HCT116 (cell line): ENCODE results near the gene KAT6B. TPM values are rescaled to one million over a fixed set of nuclear protein-coding genes. Genes with fewer than 3 reads are reported as not detected.

ENCODE experiments used
- ATAC-seq: fragments of 200-7000 bp; cut with Tn5 transposase; 2 replicates; pipeline ENCODE4 v1.9.1; 2020; ENCODE audit warnings: mild to moderate bottlenecking, moderate library complexity
- BruUV-seq: library from RNA; stranded (reverse); fragments of 400-500 nt; replicated peaks from 2 replicates; lab custom pipeline; 2021; lab: Mats Ljungman, UMichigan
- CTCF ChIA-PET: fragments of 300-600 bp; sonication (Branson Sonifier 250); formaldehyde crosslinking; loops from one replicate; lab custom pipeline; 2021; ENCODE audit warnings: antibody characterized with exemption; lab: Charles Lee
- POLR2A ChIA-PET: fragments of 300-600, 350-600 bp; sonication (Branson Sonifier 250); formaldehyde crosslinking; loops from one replicate; lab custom pipeline; 2021; ENCODE audit warnings: antibody characterized with exemption; lab: Charles Lee
- RAD21 ChIA-PET, 2 experiments: fragments of 300-600 bp; sonication (Branson Sonifier 250); formaldehyde crosslinking; loops; one replicate each; lab custom pipeline; 2023; ENCODE audit warnings: low total read pairs in 2 of 2; ENCODE audit not compliant: uncharacterized antibody in 2 of 2, unreplicated experiment in 2 of 2, low non-redundant PET in 1 of 2; lab: Charles Lee
- DNase-seq: peaks from one replicate; pipeline ENCODE4 v3.0.0-alpha.2; 2010; ENCODE audit warnings: low read depth, low spot score
- H2AFZ ChIP-seq: fragments of 200-600 bp; shearing (Covaris generic), sonication (generic); 2 replicates; pipeline ENCODE4 v1.6.1; 2017; ENCODE audit warnings: low read depth, mixed run types, mixed read lengths, antibody characterized with exemption, low read length; ENCODE audit not compliant: poor library complexity, severe bottlenecking
- H3K27ac ChIP-seq: 2 replicates; pipeline ENCODE4 v1.5.1; 2012; ENCODE audit warnings: low read depth, low read length
- H3K27me3 ChIP-seq: fragments of 200-600 bp; sonication (generic); 2 replicates; pipeline ENCODE4 v1.6.1; 2016; ENCODE audit warnings: mixed run types, low read length, mixed read lengths; ENCODE audit not compliant: insufficient read depth
- H3K36me3 ChIP-seq, 2 experiments: fragments of 200-500 bp in 1 of 2; fragments of 200-600 bp in 1 of 2; sonication (Bioruptor generic) in 1 of 2; sonication (generic) in 1 of 2; 2 replicates each; pipeline versions ENCODE4 v1.5.1 to v1.6.1; 2014 to 2016; ENCODE audit warnings: low read length in 2 of 2, inconsistent platforms in 1 of 2, mixed read lengths in 1 of 2, mixed run types in 1 of 2; ENCODE audit not compliant: insufficient read depth in 2 of 2, control insufficient read depth in 1 of 2
- H3K4me1 ChIP-seq, 2 experiments: fragments of 200-600 bp in 1 of 2; sonication (generic) in 1 of 2; 2 replicates each; pipeline versions ENCODE4 v1.5.1 to v1.6.1; 2012 to 2017; ENCODE audit warnings: low read length in 2 of 2, inconsistent platforms in 1 of 2, mild to moderate bottlenecking in 1 of 2, mixed read lengths in 1 of 2, mixed run types in 1 of 2, moderate library complexity in 1 of 2; ENCODE audit not compliant: insufficient read depth in 2 of 2, control insufficient read depth in 1 of 2
- H3K4me2 ChIP-seq: fragments of 200-600 bp; sonication (generic); 2 replicates; pipeline ENCODE4 v1.6.1; 2017; ENCODE audit warnings: mixed run types, low read length, mixed read lengths
- H3K4me3 ChIP-seq, 2 experiments: fragments of 200-600 bp in 1 of 2; sonication (generic) in 1 of 2; replicated peaks in 1 of 2; 2 replicates each; pipeline ENCODE4 v1.5.1; 2011 to 2016; ENCODE audit warnings: low read length in 2 of 2, control low read depth in 1 of 2, low read depth in 1 of 2, mild to moderate bottlenecking in 1 of 2, mixed read lengths in 1 of 2, mixed run types in 1 of 2
- H3K79me2 ChIP-seq: fragments of 200-600 bp; sonication (generic); 2 replicates; pipeline ENCODE4 v1.6.1; 2017; ENCODE audit warnings: mild to moderate bottlenecking, mixed run types, low read length, moderate library complexity, mixed read lengths; ENCODE audit not compliant: insufficient read depth
- H3K9ac ChIP-seq: fragments of 200-600 bp; sonication (generic); 2 replicates; pipeline ENCODE4 v1.6.1; 2016; ENCODE audit warnings: low read length, mixed read lengths
- H3K9me2 ChIP-seq: fragments of 200-600 bp; sonication (generic), shearing (Covaris generic); 2 replicates; pipeline ENCODE4 v1.6.1; 2017; ENCODE audit warnings: mixed run types, mild to moderate bottlenecking, moderate library complexity; ENCODE audit not compliant: insufficient read depth
- H3K9me3 ChIP-seq, 2 experiments: fragments of 200-500 bp in 1 of 2; fragments of 200-600 bp in 1 of 2; sonication (Bioruptor generic) in 1 of 2; sonication (generic) in 1 of 2; 2 replicates each; pipeline ENCODE4 v1.6.1; 2014 to 2017; ENCODE audit warnings: low read length in 2 of 2, mixed read lengths in 2 of 2, inconsistent platforms in 1 of 2, low read depth in 1 of 2, mild to moderate bottlenecking in 1 of 2, mixed run types in 1 of 2, moderate library complexity in 1 of 2; ENCODE audit not compliant: control insufficient read depth in 1 of 2, insufficient read depth in 1 of 2
- H4K20me1 ChIP-seq: fragments of 200-600 bp; sonication (generic), shearing (Covaris generic); 2 replicates; pipeline ENCODE4 v1.6.1; 2017; ENCODE audit warnings: mixed run types, mild to moderate bottlenecking, moderate library complexity; ENCODE audit not compliant: insufficient read depth
- CEBPB ChIP-seq: IDR thresholded peaks from 2 replicates; pipeline ENCODE4 v1.6.1; 2012; ENCODE audit warnings: low read depth
- EGR1 ChIP-seq: IDR thresholded peaks from 2 replicates; pipeline ENCODE4 v1.6.1; 2012; ENCODE audit warnings: low read depth
- EZH2 ChIP-seq: fragments of 200-600 bp; sonication (generic); IDR thresholded peaks from 2 replicates; pipeline ENCODE4 v1.6.1; 2017; ENCODE audit warnings: antibody characterized with exemption, mixed run types
- FOSL1 ChIP-seq: IDR thresholded peaks from 2 replicates; pipeline ENCODE4 v1.6.1; 2012; ENCODE audit warnings: low read depth
- JUND ChIP-seq: IDR thresholded peaks from 2 replicates; pipeline ENCODE4 v1.6.1; 2012
- POLR2AphosphoS5 ChIP-seq: IDR thresholded peaks from 2 replicates; pipeline ENCODE4 v1.6.1; 2011; ENCODE audit warnings: mild to moderate bottlenecking, low read depth, low read length, moderate library complexity
- RAD21 ChIP-seq: IDR thresholded peaks from 2 replicates; pipeline ENCODE4 v1.6.1; 2012; ENCODE audit warnings: low read depth, mild to moderate bottlenecking
- SP1 ChIP-seq: IDR thresholded peaks from 2 replicates; pipeline ENCODE4 v1.6.1; 2012; ENCODE audit warnings: low read depth
- intact Hi-C: fragments of 100-400 bp; cut with micrococcal nuclease; formaldehyde crosslinking; loops from 2 replicates; pipeline ENCODE4 v1.10.0; 2022
- total RNA-seq: library from RNA; stranded (reverse); gene quantifications from one replicate; pipeline ENCODE4 v1.2.1, GENCODE V29; 2021; ENCODE audit not compliant: unreplicated experiment

The KAT6B gene
- total RNA-seq, 1 experiment from 2014 or later: 17.8 TPM

- intact Hi-C loops: no loop called here
- no peaks in the 10 kb centered on the region for H3K27me3 ChIP-seq
- ChIA-PET POLR2A (no interaction called here), RAD21 (no interaction called here), CTCF (no interaction called here)
- H3K9me2 ChIP-seq: no peaks in the 10 kb centered on the region
- no peak overlapping the region for H2AFZ ChIP-seq
- no peak overlapping the region for H3K9ac ChIP-seq
- no peak for TF ChIP-seq EZH2
- TF ChIP-seq POLR2AphosphoS5: no peak
- no peak for TF ChIP-seq CEBPB
- no peak for TF ChIP-seq EGR1
- TF ChIP-seq SP1: no peak
- H3K36me3 ChIP-seq: no peaks in the 10 kb centered on the region
- H3K79me2 ChIP-seq: peaks cover 2% of the 10 kb centered on the region; the same call in 1 of the 2 replicates
- no peak overlapping the region for H3K4me3 ChIP-seq
- H3K4me2 ChIP-seq: peak overlapping the region; percentile 64
- BruUV-seq: no TSS peak
- H3K27ac ChIP-seq: no peak overlapping the region
- H4K20me1 ChIP-seq: no peaks in the 10 kb centered on the region
- peaks cover 52 to 67% of the 10 kb centered on the region in 2 experiments for H3K4me1 ChIP-seq
- no peak for DNase-seq
- ATAC-seq: 0 out of 2 replicates have a peak, but pooled peaks have one; percentile 19
- H3K9me3 ChIP-seq: peaks cover 0 to 4% of the 10 kb centered on the region in 2 experiments; a peak in 1 of 4 replicates
These were observed 95.3 kb downstream of the KAT6B start for GRCh38 chr10:74921744-74922143.

- DNase-seq: no peak
- intact Hi-C loops: no loop called here
- no TSS peak for BruUV-seq
- H3K4me2 ChIP-seq: peak overlapping the region; percentile 64
- H3K9me2 ChIP-seq: no peaks in the 10 kb centered on the region
- peak overlapping the region in 1 of 2 experiments; percentile 13; a peak in 1 of 4 replicates for H3K4me3 ChIP-seq
- H3K79me2 ChIP-seq: no peaks in the 10 kb centered on the region; the same call in 1 of the 2 replicates
- H2AFZ ChIP-seq: no peak overlapping the region
- ChIA-PET POLR2A (no interaction called here), CTCF (no interaction called here), RAD21 (no interaction called here)
- TF ChIP-seq CEBPB: no peak
- TF ChIP-seq RAD21: no peak
- no peak for TF ChIP-seq EZH2
- TF ChIP-seq JUND: peak; percentile 37; the same call in 1 of the 2 replicates
- 0 out of 2 replicates have a peak, but pooled peaks have one; percentile 20 for TF ChIP-seq FOSL1
- TF ChIP-seq EGR1: no peak
- TF ChIP-seq, all 23 proteins: peak for 2
- H3K9ac ChIP-seq: no peak overlapping the region; the same call in 1 of the 2 replicates
- H3K4me1 ChIP-seq: peaks cover 46 to 66% of the 10 kb centered on the region in 2 experiments
- no peak overlapping the region for H3K27ac ChIP-seq
- H3K36me3 ChIP-seq: no peaks in the 10 kb centered on the region
- peaks cover 0 to 4% of the 10 kb centered on the region in 2 experiments; a peak in 1 of 4 replicates for H3K9me3 ChIP-seq
- no peaks in the 10 kb centered on the region for H4K20me1 ChIP-seq
- H3K27me3 ChIP-seq: no peaks in the 10 kb centered on the region
- ATAC-seq: peak; percentile 26; the same call in 1 of the 2 replicates
These were observed 96.5 kb downstream of the KAT6B start for GRCh38 chr10:74922921-74923320.
